Measurements from ENCODE around the gene RPL13A. TPM values are rescaled to one million over a fixed set of nuclear protein-coding genes. Genes with fewer than 3 reads are reported as not detected.

RPL13A gene
- total and polyA plus RNA-seq, 2 of the 13 experiments (the other 11 are each of a cell fraction or from before 2014, with no cell fraction given) = 2,601 to 3,407 TPM

GRCh38 chr19:49451430-49452181 lies 35.8 kb upstream of the RPL13A start, which contains the start of gene PIH1D1 (continued):
- 0 out of 2 replicates have a peak, but pooled peaks have one; percentile 36 for TF ChIP-seq MTERF4 (CRISPR knock-in tag; IDR thresholded peaks at IDR 0.05)
- TF ChIP-seq FOXO4 (CRISPR knock-in tag; conservative IDR thresholded peaks at IDR 0.05) = no peak
- TF ChIP-seq TBX2 (CRISPR knock-in tag; IDR thresholded peaks at IDR 0.05; ENCODE audit: borderline replicate concordance) = peak; percentile 52; the same call in 1 of the 2 replicates
- 0 out of 2 replicates have a peak, but pooled peaks have one; percentile 36 for TF ChIP-seq HOMEZ (CRISPR knock-in tag; IDR thresholded peaks at IDR 0.05; ENCODE audit: low read depth)
- TF ChIP-seq CREB1 (IDR thresholded peaks at IDR 0.05) = peak; percentile 57
- peak; percentile 80 for TF ChIP-seq CREB1 (CRISPR knock-in tag; IDR thresholded peaks at IDR 0.05)
- TF ChIP-seq IRF9 (CRISPR knock-in tag; IDR thresholded peaks at IDR 0.05; ENCODE audit: borderline replicate concordance) = peak; percentile 64
- peak; percentile 86; the same call in 1 of the 2 replicates for TF ChIP-seq ZNF670 (CRISPR knock-in tag; IDR thresholded peaks at IDR 0.05; ENCODE audit: borderline replicate concordance)
- TF ChIP-seq FLYWCH1 (CRISPR knock-in tag; IDR thresholded peaks at IDR 0.05) = no peak
- TF ChIP-seq IRX3 (CRISPR knock-in tag; IDR thresholded peaks at IDR 0.05; ENCODE audit: borderline replicate concordance, low read depth) = peak; percentile 26; the same call in 1 of the 2 replicates
- TF ChIP-seq KDM1A (CRISPR knock-in tag; IDR thresholded peaks at IDR 0.05) = peak; percentile 51; the same call in 1 of the 2 replicates
- no peak for TF ChIP-seq YY1 (IDR thresholded peaks at IDR 0.05; ENCODE audit: insufficient read depth, insufficient replicate concordance, low read depth, low read length)
- TF ChIP-seq ZNF614 (CRISPR knock-in tag; IDR thresholded peaks at IDR 0.05; ENCODE audit: borderline replicate concordance) = peak; percentile 76; the same call in 1 of the 2 replicates
- TF ChIP-seq SP5 (CRISPR knock-in tag; IDR thresholded peaks at IDR 0.05; ENCODE audit: borderline replicate concordance, low read depth) = 0 out of 2 replicates have a peak, but pooled peaks have one; percentile 31
- peak; percentile 72; the same call in 1 of the 2 replicates for TF ChIP-seq ZFX (CRISPR knock-in tag; IDR thresholded peaks at IDR 0.05; ENCODE audit: low read depth)
- TF ChIP-seq HINFP (CRISPR knock-in tag; IDR thresholded peaks at IDR 0.05; ENCODE audit: low read depth) = peak; percentile 62; the same call in 1 of the 2 replicates
- 0 out of 2 replicates have a peak, but pooled peaks have one; percentile 40 for TF ChIP-seq ZNF850 (CRISPR knock-in tag; conservative IDR thresholded peaks at IDR 0.05)
- TF ChIP-seq ZNF772 (CRISPR knock-in tag; IDR thresholded peaks at IDR 0.05) = peak; percentile 63; the same call in 1 of the 2 replicates
- TF ChIP-seq PITX1 (CRISPR knock-in tag; IDR thresholded peaks at IDR 0.05) = peak; percentile 26; the same call in 1 of the 2 replicates
- TF ChIP-seq GATAD2A (CRISPR knock-in tag; IDR thresholded peaks at IDR 0.05) = 0 out of 2 replicates have a peak, but pooled peaks have one; percentile 31
- TF ChIP-seq POGZ (CRISPR knock-in tag; IDR thresholded peaks at IDR 0.05) = 0 out of 2 replicates have a peak, but pooled peaks have one; percentile 15

All from HepG2 (cell line).